Right lobe of liver (tissue), 6 donors: ENCODE measurements around the gene CDK12. TPM values are rescaled to one million over a fixed set of nuclear protein-coding genes. Genes with fewer than 3 reads are reported as not detected.
"Not testable (repeated sequence)": the region's sequence is repeated elsewhere in the genome, so short reads cannot be mapped to it uniquely, and the experiment has no call there.

Experiments used
- ATAC-seq, 4 donors: fragments of 200-7000 bp; cut with Tn5 transposase; one replicate each; pipeline ENCODE4 v1.9.1; 2020; ENCODE audit warnings: mild to moderate bottlenecking in 4 of 4, moderate library complexity in 4 of 4
- DNase-seq, 3 donors: peaks; one replicate each; pipeline ENCODE4 v3.0.0-alpha.2; 2020
- H3K27ac ChIP-seq, 3 donors: fragments of 200-600 bp; one replicate each; pipeline ENCODE4 v1.8.0; 2022
- H3K27me3 ChIP-seq, 2 donors: fragments of 200-600 bp; one replicate each; pipeline ENCODE4 v1.8.0; 2022
- H3K36me3 ChIP-seq, 4 donors: fragments of 200-600 bp; sonication (generic) in 1 of 4; one replicate each; pipeline versions ENCODE4 v1.5.1 to v1.8.0; 2017 to 2022; ENCODE audit warnings: control low read depth in 1 of 4
- H3K4me1 ChIP-seq, 4 donors: fragments of 200-600 bp; sonication (generic) in 1 of 4; one replicate each; pipeline versions ENCODE4 v1.5.1 to v1.8.0; 2017 to 2022; ENCODE audit warnings: control low read depth in 1 of 4
- H3K4me3 ChIP-seq, 3 donors: fragments of 200-600 bp; one replicate each; pipeline ENCODE4 v1.8.0; 2022
- H3K9me3 ChIP-seq, 4 donors: fragments of 200-600 bp; sonication (generic) in 1 of 4; one replicate each; pipeline versions ENCODE4 v1.5.1 to v1.8.0; 2017 to 2022; ENCODE audit warnings: control low read depth in 1 of 4
- POLR2A ChIP-seq: fragments of 450-650 bp; IDR thresholded peaks from one replicate; pipeline ENCODE4 v1.6.1; 2017; ENCODE audit warnings: antibody characterized with exemption, mild to moderate bottlenecking
- WGBS: methylation state at CpG from one replicate; pipeline ENCODE4 v1.1.6; 2018; ENCODE audit warnings: low coverage, low lambda C conversion rate; ENCODE audit not compliant: insufficient coverage; ENCODE audit errors: missing lambda C conversion rate; 5-methylcytosine and 5-hydroxymethylcytosine counted together
- intact Hi-C, 2 donors: fragments of 100-400 bp; cut with DNase I; formaldehyde crosslinking; loops; one replicate each; pipeline versions ENCODE4 v1.11.2 to v1.14.1; 2022
- total RNA-seq, 6 experiments: library from RNA; depleted of rRNA in 2 of 6; stranded (reverse); fragments of >200 nt in 2 of 6; fragmentation: NEBNext Ultra II Directional in 3 of 6; extraction: Animal tissue kit (Norgen Biotek cat#: 25700) in 3 of 6; gene quantifications; one replicate each; pipeline versions ENCODE4 v1.1.0 to v1.2.4, GENCODE V29; 2016 to 2023
- TF ChIP-seq, protein P1 (sequence below), 4 donors: fragments of 200-600 bp in 3 of 4; fragments of 450-650 bp in 1 of 4; IDR thresholded peaks; one replicate each; pipeline versions ENCODE4 v1.5.1 to v1.8.0; 2016 to 2022; ENCODE audit warnings: antibody characterized with exemption in 4 of 4, mild to moderate bottlenecking in 2 of 4
- donor health status: DM: no; HTN: yes; CAD: no.
- donor health status: DM: no; HTN: no; CAD: no.
- donor health status: DM: no; HTN: no; CAD: no.
- donor health status: DM: no; HTN: yes; CAD: no.
- donor health status: DM: no; HTN: yes; CAD: no.

CDK12 gene
- total RNA-seq, 6 experiments from 2014 or later, result 19.4 to 33.4 (median 30.4) TPM

- peaks cover 0 to 23% (median 5%) of the 10 kb centered on the region in 4 donors for H3K36me3 ChIP-seq
- ATAC-seq (no peak), DNase-seq (no peak)
- no peak overlapping the region for H3K4me3 ChIP-seq
- H3K27ac ChIP-seq, result no peak overlapping the region
- no peaks in the 10 kb centered on the region for H3K9me3 ChIP-seq
- no peaks in the 10 kb centered on the region for H3K27me3 ChIP-seq
- no peaks in the 10 kb centered on the region for H3K4me1 ChIP-seq
- intact Hi-C loops, result no loop called here
- WGBS, result 95% methylated on average over 6 of the region's 6 CpGs
- no peak for TF ChIP-seq POLR2A
- TF ChIP-seq, protein P1, sequence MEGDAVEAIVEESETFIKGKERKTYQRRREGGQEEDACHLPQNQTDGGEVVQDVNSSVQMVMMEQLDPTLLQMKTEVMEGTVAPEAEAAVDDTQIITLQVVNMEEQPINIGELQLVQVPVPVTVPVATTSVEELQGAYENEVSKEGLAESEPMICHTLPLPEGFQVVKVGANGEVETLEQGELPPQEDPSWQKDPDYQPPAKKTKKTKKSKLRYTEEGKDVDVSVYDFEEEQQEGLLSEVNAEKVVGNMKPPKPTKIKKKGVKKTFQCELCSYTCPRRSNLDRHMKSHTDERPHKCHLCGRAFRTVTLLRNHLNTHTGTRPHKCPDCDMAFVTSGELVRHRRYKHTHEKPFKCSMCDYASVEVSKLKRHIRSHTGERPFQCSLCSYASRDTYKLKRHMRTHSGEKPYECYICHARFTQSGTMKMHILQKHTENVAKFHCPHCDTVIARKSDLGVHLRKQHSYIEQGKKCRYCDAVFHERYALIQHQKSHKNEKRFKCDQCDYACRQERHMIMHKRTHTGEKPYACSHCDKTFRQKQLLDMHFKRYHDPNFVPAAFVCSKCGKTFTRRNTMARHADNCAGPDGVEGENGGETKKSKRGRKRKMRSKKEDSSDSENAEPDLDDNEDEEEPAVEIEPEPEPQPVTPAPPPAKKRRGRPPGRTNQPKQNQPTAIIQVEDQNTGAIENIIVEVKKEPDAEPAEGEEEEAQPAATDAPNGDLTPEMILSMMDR (IDR thresholded peaks at IDR 0.05), result no peak
These were observed 22.2 kb downstream of the CDK12 start for GRCh38 chr17:39483506-39483905.

DNA sequence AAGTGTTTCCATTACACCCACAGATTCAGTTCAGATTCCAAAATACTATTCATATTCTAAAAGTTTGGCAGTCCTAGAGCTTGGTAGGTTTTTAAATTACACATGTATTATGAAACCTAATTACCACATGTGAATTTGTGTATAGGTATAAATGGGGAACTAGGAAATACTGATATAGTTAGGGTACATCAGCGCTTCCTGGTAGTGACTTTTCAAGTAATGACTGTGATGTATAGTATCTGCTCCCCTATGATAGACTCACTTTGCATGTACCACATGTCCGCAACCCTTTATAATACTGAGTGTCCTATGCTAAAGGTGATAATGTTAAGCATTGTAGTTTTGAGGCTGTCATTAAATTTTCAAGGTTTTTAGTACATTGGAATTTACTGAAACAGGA, 22.9 kb downstream of the CDK12 start:
- WGBS, result 82% methylated on average over 2 of the region's 2 CpGs
- intact Hi-C loops, result no loop called here
- TF ChIP-seq, protein P1 (IDR thresholded peaks at IDR 0.05), result no peak
- TF ChIP-seq POLR2A, result no peak
- Histone ChIP-seq H3K27me3 (no peaks in the 10 kb centered on the region), H3K36me3 (peaks cover 0 to 23% (median 3%) of the 10 kb centered on the region in 4 donors), H3K4me3 (no peak overlapping the region), H3K27ac (no peak overlapping the region), H3K9me3 (no peaks in the 10 kb centered on the region), H3K4me1 (no peaks in the 10 kb centered on the region)
- ATAC-seq (no peak), DNase-seq (no peak)

DNA sequence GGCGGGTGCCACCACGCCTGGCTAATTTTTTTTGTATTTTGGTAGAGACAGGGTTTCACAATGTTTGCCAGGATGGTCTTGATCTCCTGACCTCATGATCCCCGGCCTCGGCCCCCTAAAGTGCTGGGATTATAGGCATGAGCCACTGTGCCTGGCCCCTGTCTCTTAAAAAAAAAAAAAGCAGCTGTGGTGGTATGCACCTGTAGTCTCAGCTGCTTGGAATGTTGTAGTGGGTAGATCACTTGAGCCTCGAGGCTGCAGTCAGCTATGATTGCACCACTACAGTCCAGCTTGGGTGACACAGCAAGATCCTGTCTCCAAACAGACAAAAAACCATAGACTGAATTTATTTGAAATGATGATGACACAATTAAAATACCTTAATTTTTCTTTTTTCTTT, 24.3 kb downstream of the CDK12 start:
- no peak overlapping the region for H3K4me3 ChIP-seq
- H3K27me3 ChIP-seq, result no peaks in the 10 kb centered on the region
- WGBS, result 90% methylated on average over 5 of the region's 5 CpGs
- no peak for DNase-seq
- intact Hi-C loops, result no loop called here
- ATAC-seq, result no peak
- H3K4me1 ChIP-seq, result no peaks in the 10 kb centered on the region
- no peaks in the 10 kb centered on the region for H3K9me3 ChIP-seq
- TF ChIP-seq, protein P1 (IDR thresholded peaks at IDR 0.05), result no peak
- TF ChIP-seq POLR2A, result no peak
- H3K27ac ChIP-seq, result no peak overlapping the region
- H3K36me3 ChIP-seq, result peaks cover 0 to 18% (median 7%) of the 10 kb centered on the region in 4 donors

DNA sequence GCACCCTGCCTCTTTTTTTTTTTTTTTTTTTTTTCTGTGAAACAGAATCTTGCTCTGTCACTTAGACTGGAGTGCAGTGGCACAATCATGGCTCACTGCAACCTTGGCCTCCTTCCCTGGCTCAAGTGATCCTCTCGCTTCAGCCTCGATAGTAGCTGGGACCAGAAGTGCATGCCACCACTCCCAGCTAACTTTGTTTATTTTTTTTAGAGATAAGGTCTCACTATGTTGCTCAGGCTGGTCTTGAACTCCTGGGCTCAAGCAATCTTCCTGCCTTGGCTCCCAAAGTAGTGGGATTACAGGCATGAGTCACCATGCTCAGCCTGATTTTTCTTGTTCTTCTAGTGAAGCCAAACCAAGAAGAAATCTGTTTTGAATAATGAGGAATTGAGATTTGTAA, 25.0 kb downstream of the CDK12 start:
- no peak for DNase-seq
- Histone ChIP-seq H3K27me3 (no peaks in the 10 kb centered on the region), H3K36me3 (peaks cover 0 to 21% (median 9%) of the 10 kb centered on the region in 4 donors), H3K27ac (no peak overlapping the region), H3K4me1 (no peaks in the 10 kb centered on the region), H3K4me3 (no peak overlapping the region), H3K9me3 (no peaks in the 10 kb centered on the region)
- no peak for TF ChIP-seq POLR2A
- TF ChIP-seq, protein P1 (IDR thresholded peaks at IDR 0.05), result no peak
- intact Hi-C loops, result no loop called here
- no peak for ATAC-seq
- WGBS, result 62% methylated on average over 2 of the region's 2 CpGs

GRCh38 chr17:39487490-39487889, 26.2 kb downstream of the CDK12 start:
- peaks cover 0 to 34% (median 14%) of the 10 kb centered on the region in 4 donors for H3K36me3 ChIP-seq
- ATAC-seq, H3K27me3 ChIP-seq, H3K4me1 ChIP-seq, H3K27ac ChIP-seq, DNase-seq, H3K9me3 ChIP-seq, H3K4me3 ChIP-seq, intact Hi-C loops: not testable (repeated sequence)
- 80% methylated on average over 3 of the region's 3 CpGs for WGBS
